ENCODE results near the gene RASA2. TPM values are rescaled to one million over a fixed set of nuclear protein-coding genes. Genes with fewer than 3 reads are reported as not detected.
A peak's percentile ranks its signal among the peaks of the same experiment; 100 is the strongest.

RASA2 gene
- total RNA-seq, 1 donor from 2014 or later: 42.3 TPM

GRCh38 chr3:141519587-141519986 lies 32.8 kb downstream of the RASA2 start:
- ATAC-seq (ENCODE audit: low read depth) (no peak), DNase-seq (no peak)
- Mint-ChIP-seq H3K9me3 (peaks cover 3% of the 10 kb centered on the region), H3K27ac (no peak overlapping the region), H3K4me3 (no peak overlapping the region), H3K36me3 (ENCODE audit: low read depth) (peaks cover 59% of the 10 kb centered on the region), H3K27me3 (no peaks in the 10 kb centered on the region), H3K4me1 (peaks cover 33% of the 10 kb centered on the region)
- intact Hi-C loops (cut with micrococcal nuclease): no loop called here
- CTCF ChIA-PET: no interaction called here
- TF ChIP-seq, protein P1, sequence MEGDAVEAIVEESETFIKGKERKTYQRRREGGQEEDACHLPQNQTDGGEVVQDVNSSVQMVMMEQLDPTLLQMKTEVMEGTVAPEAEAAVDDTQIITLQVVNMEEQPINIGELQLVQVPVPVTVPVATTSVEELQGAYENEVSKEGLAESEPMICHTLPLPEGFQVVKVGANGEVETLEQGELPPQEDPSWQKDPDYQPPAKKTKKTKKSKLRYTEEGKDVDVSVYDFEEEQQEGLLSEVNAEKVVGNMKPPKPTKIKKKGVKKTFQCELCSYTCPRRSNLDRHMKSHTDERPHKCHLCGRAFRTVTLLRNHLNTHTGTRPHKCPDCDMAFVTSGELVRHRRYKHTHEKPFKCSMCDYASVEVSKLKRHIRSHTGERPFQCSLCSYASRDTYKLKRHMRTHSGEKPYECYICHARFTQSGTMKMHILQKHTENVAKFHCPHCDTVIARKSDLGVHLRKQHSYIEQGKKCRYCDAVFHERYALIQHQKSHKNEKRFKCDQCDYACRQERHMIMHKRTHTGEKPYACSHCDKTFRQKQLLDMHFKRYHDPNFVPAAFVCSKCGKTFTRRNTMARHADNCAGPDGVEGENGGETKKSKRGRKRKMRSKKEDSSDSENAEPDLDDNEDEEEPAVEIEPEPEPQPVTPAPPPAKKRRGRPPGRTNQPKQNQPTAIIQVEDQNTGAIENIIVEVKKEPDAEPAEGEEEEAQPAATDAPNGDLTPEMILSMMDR (IDR thresholded peaks at IDR 0.05): no peak
- POLR2A ChIA-PET: interaction anchor here (0.5 to 0.9 kb wide), 2 partner anchors 33 to 151 kb away, joined by 4 to 5 read pairs; partner anchors contain the start of genes RASA2 and ZBTB38

DNA sequence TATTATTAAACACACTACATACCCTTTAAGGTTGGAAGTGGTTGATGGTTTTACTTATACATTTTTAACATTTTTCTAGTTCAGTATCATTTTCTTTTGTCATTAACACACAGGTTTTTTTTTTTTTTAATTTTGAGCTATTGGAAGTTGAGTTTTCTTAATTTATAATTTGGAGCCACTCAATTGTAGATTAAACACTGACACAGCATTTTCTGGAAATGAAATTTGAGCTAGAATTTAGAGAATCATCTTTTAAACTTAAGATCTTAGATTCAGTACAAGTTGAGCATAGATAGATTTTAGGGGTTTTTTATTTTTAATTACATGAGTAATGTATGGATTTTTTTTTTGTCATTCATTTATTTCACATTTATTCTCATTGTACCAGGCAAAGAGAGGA lies 35.0 kb downstream of the RASA2 start:
- Mint-ChIP-seq H3K27ac (peak overlapping the region; percentile 64), H3K4me3 (no peak overlapping the region), H3K36me3 (ENCODE audit: low read depth) (peaks cover 49% of the 10 kb centered on the region), H3K9me3 (peaks cover 3% of the 10 kb centered on the region), H3K4me1 (peaks cover 54% of the 10 kb centered on the region), H3K27me3 (no peaks in the 10 kb centered on the region)
- TF ChIP-seq, protein P1 (IDR thresholded peaks at IDR 0.05): no peak
- intact Hi-C loops (cut with micrococcal nuclease): loop anchor here (2.0 kb wide), 1 partner anchor 15 kb away; no protein-coding TSS in a partner anchor
- CTCF ChIA-PET: no interaction called here
- DNase-seq (no peak), ATAC-seq (ENCODE audit: low read depth) (no peak)
- POLR2A ChIA-PET: interaction anchor here (0.7 to 1.4 kb wide), 3 partner anchors 34 to 68 kb away, joined by 3 to 6 read pairs (median 4); no protein-coding TSS in a partner anchor

- no peak overlapping the region for H3K4me3 Mint-ChIP-seq
- H3K36me3 Mint-ChIP-seq (ENCODE audit: low read depth): peaks cover 38% of the 10 kb centered on the region
- peaks cover 69% of the 10 kb centered on the region for H3K4me1 Mint-ChIP-seq
- DNase-seq (no peak), ATAC-seq (ENCODE audit: low read depth) (no peak)
- no peaks in the 10 kb centered on the region for H3K9me3 Mint-ChIP-seq
- POLR2A ChIA-PET: interaction anchor here (0.7 kb wide), 1 partner anchor 10 kb away, joined by 6 read pairs; no protein-coding TSS in a partner anchor
- H3K27me3 Mint-ChIP-seq: no peaks in the 10 kb centered on the region
- TF ChIP-seq, protein P1 (IDR thresholded peaks at IDR 0.05): no peak
- peak overlapping the region; percentile 71 for H3K27ac Mint-ChIP-seq
- intact Hi-C loops (cut with micrococcal nuclease): loop anchor here (2.0 kb wide), 2 partner anchors 17 to 37 kb away; partner anchors contain the start of gene RASA2
- CTCF ChIA-PET: interaction anchor here (1.0 kb wide), 1 partner anchor 37 kb away, joined by 4 read pairs; no protein-coding TSS in a partner anchor
Measured at GRCh38 chr3:141523615-141524375, 37.0 kb downstream of the RASA2 start.

DNA sequence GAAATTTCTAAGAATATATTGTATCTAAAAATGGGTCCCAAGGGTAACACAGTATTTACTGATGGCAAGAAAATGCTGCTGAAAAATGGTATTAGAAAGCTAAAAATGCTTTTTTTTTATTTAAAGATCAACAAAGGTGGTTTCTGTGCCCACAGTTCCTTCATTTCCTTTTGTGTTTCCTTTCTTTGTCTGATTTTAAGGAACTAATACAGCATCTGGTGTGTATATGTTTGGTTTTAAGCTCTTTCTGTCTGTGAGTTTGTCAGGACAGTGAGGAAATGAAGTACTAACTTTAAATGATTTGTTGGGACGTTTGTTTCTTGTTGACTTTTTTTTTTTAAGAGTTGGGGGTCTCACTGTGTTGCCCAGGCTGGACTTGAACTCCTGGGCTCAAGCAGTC lies 38.2 kb downstream of the RASA2 start:
- peaks cover 77% of the 10 kb centered on the region for H3K4me1 Mint-ChIP-seq
- H3K36me3 Mint-ChIP-seq (ENCODE audit: low read depth): peaks cover 29% of the 10 kb centered on the region
- peak overlapping the region; percentile 71 for H3K27ac Mint-ChIP-seq
- ChIA-PET CTCF (interaction anchor here (0.7 to 1.1 kb wide), 2 partner anchors 26 to 64 kb away, joined by 3 read pairs; no protein-coding TSS in a partner anchor), POLR2A (interaction anchor here (0.7 to 0.9 kb wide), 3 partner anchors 24 to 37 kb away, joined by 3 to 4 read pairs (median 3); no protein-coding TSS in a partner anchor)
- no peaks in the 10 kb centered on the region for H3K9me3 Mint-ChIP-seq
- TF ChIP-seq, protein P1 (IDR thresholded peaks at IDR 0.05): no peak
- DNase-seq: no peak
- intact Hi-C loops (cut with micrococcal nuclease): loop anchor here (2.0 kb wide), 1 partner anchor 38 kb away; the partner anchor contains the start of gene RASA2
- no peak for ATAC-seq (ENCODE audit: low read depth)
- H3K27me3 Mint-ChIP-seq: no peaks in the 10 kb centered on the region
- peak overlapping the region; percentile 24 for H3K4me3 Mint-ChIP-seq

GRCh38 chr3:141525814-141526213 lies 39.0 kb downstream of the RASA2 start:
- Mint-ChIP-seq H3K27me3 (no peaks in the 10 kb centered on the region), H3K9me3 (no peaks in the 10 kb centered on the region), H3K27ac (peak overlapping the region; percentile 47), H3K4me1 (peaks cover 83% of the 10 kb centered on the region), H3K36me3 (ENCODE audit: low read depth) (peaks cover 31% of the 10 kb centered on the region), H3K4me3 (no peak overlapping the region)
- no peak for DNase-seq
- TF ChIP-seq, protein P1 (IDR thresholded peaks at IDR 0.05): no peak
- ChIA-PET CTCF (no interaction called here), POLR2A (interaction anchor here (0.8 to 0.9 kb wide), 2 partner anchors 27 to 38 kb away, joined by 3 to 4 read pairs; no protein-coding TSS in a partner anchor)
- intact Hi-C loops (cut with micrococcal nuclease): loop anchor here (2.0 kb wide), 2 partner anchors 15 to 39 kb away; partner anchors contain the start of gene RASA2
- no peak for ATAC-seq (ENCODE audit: low read depth)
